GM23338 (cell line): ENCODE results near the gene SRGAP3. TPM values are rescaled to one million over a fixed set of nuclear protein-coding genes. Genes with fewer than 3 reads are reported as not detected.

Experiments used
- ATAC-seq: fragments of 200-7000 bp; cut with Tn5 transposase; 3 replicates; pipeline ENCODE4 v1.9.1; 2020
- DNase-seq: peaks from one replicate; pipeline ENCODE4 v3.0.0-alpha.2; 2015; ENCODE audit warnings: low spot score
- H2AFZ ChIP-seq: fragments of 200-600 bp; sonication (generic); 2 replicates; pipeline ENCODE4 v1.8.0; 2016; ENCODE audit warnings: antibody characterized with exemption, mild to moderate bottlenecking, moderate library complexity
- H3F3A ChIP-seq: fragments of 200-600 bp; sonication (generic); replicated peaks from 2 replicates; pipeline ENCODE4 v1.8.0; 2017; ENCODE audit warnings: antibody characterized with exemption, mixed run types, low read depth
- H3K27ac ChIP-seq: fragments of 200-600 bp; sonication (generic); 2 replicates; pipeline ENCODE4 v1.6.1; 2016; ENCODE audit warnings: low read depth
- H3K27me3 ChIP-seq: fragments of 200-600 bp; sonication (generic); 2 replicates; pipeline ENCODE4 v1.8.0; 2016; ENCODE audit warnings: mild to moderate bottlenecking, mixed run types, moderate library complexity; ENCODE audit not compliant: insufficient read depth
- H3K36me3 ChIP-seq: fragments of 200-600 bp; sonication (generic); 2 replicates; pipeline ENCODE4 v1.8.0; 2016; ENCODE audit warnings: mild to moderate bottlenecking; ENCODE audit not compliant: insufficient read depth
- H3K4me1 ChIP-seq: fragments of 200-600 bp; sonication (generic); 2 replicates; pipeline ENCODE4 v1.8.0; 2016; ENCODE audit warnings: mild to moderate bottlenecking, moderate library complexity; ENCODE audit not compliant: insufficient read depth
- H3K4me2 ChIP-seq: fragments of 200-600 bp; sonication (generic); 2 replicates; pipeline ENCODE4 v1.7.1; 2017; ENCODE audit warnings: mixed run types
- H3K4me3 ChIP-seq: fragments of 200-600 bp; sonication (generic); 2 replicates; pipeline ENCODE4 v1.6.1; 2016; ENCODE audit warnings: mixed run types
- H3K79me2 ChIP-seq: fragments of 200-600 bp; sonication (generic); replicated peaks from 2 replicates; pipeline ENCODE4 v1.8.0; 2017; ENCODE audit warnings: mild to moderate bottlenecking; ENCODE audit not compliant: insufficient read depth
- H3K9me2 ChIP-seq: fragments of 200-600 bp; sonication (generic); 2 replicates; pipeline ENCODE4 v1.8.0; 2017; ENCODE audit not compliant: insufficient read depth
- H4K20me1 ChIP-seq: fragments of 200-600 bp; sonication (generic); replicated peaks from 2 replicates; pipeline ENCODE4 v1.8.0; 2017; ENCODE audit warnings: mild to moderate bottlenecking; ENCODE audit not compliant: insufficient read depth
- H3K27ac Mint-ChIP-seq: 2 replicates; pipeline ENCODE4 v1.8.0; 2020; ENCODE audit warnings: inconsistent platforms, mild to moderate bottlenecking, moderate library complexity, mixed read lengths
- H3K27me3 Mint-ChIP-seq: 3 replicates; pipeline ENCODE4 v1.8.0; 2022; ENCODE audit warnings: low read depth, mild to moderate bottlenecking, moderate library complexity, mixed read lengths, inconsistent platforms; ENCODE audit not compliant: insufficient read depth, poor library complexity
- H3K36me3 Mint-ChIP-seq: 3 replicates; pipeline ENCODE4 v1.8.0; 2021; ENCODE audit warnings: low read depth, mild to moderate bottlenecking, inconsistent platforms, moderate library complexity, mixed read lengths
- H3K4me1 Mint-ChIP-seq: 3 replicates; pipeline ENCODE4 v1.8.0; 2020; ENCODE audit warnings: mild to moderate bottlenecking, inconsistent platforms, mixed read lengths
- H3K4me3 Mint-ChIP-seq: 3 replicates; pipeline ENCODE4 v1.8.0; 2021; ENCODE audit warnings: moderate library complexity, mild to moderate bottlenecking, inconsistent platforms, mixed read lengths
- H3K9me3 Mint-ChIP-seq: 3 replicates; pipeline ENCODE4 v1.8.0; 2020; ENCODE audit warnings: moderate library complexity, mild to moderate bottlenecking, inconsistent platforms, mixed read lengths
- CREB1 ChIP-seq: fragments of 250-450 bp; sonication (Bioruptor Pico); IDR thresholded peaks from 2 replicates; pipeline ENCODE4 v1.5.0; 2020; ENCODE audit warnings: low read depth, mild to moderate bottlenecking, moderate library complexity
- EZH2 ChIP-seq: fragments of 200-600 bp; sonication (generic); IDR thresholded peaks from one replicate; pipeline ENCODE4 v1.8.0; 2017; ENCODE audit warnings: antibody characterized with exemption, mild to moderate bottlenecking, low read depth; ENCODE audit not compliant: unreplicated experiment
- EZH2phosphoT487 ChIP-seq: fragments of 200-600 bp; sonication (generic); IDR thresholded peaks from one replicate; pipeline ENCODE4 v1.8.1; 2018; ENCODE audit warnings: antibody characterized with exemption; ENCODE audit not compliant: unreplicated experiment
- JUNB ChIP-seq: IDR thresholded peaks from one replicate; pipeline ENCODE4 v1.6.1; 2016; ENCODE audit warnings: antibody characterized with exemption; ENCODE audit not compliant: unreplicated experiment
- NANOG ChIP-seq: IDR thresholded peaks from 2 replicates; pipeline ENCODE4 v1.6.1; 2016; ENCODE audit warnings: antibody characterized with exemption, borderline replicate concordance
- POLR2AphosphoS5 ChIP-seq: IDR thresholded peaks from 2 replicates; pipeline ENCODE4 v1.6.1; 2016; ENCODE audit warnings: antibody characterized with exemption, low read depth
- STAT1 ChIP-seq: IDR thresholded peaks from one replicate; pipeline ENCODE4 v1.6.1; 2016; ENCODE audit warnings: antibody characterized with exemption; ENCODE audit not compliant: unreplicated experiment
- ZNF114 ChIP-seq: fragments of 250-450 bp; sonication (Bioruptor Pico); IDR thresholded peaks from 2 replicates; pipeline ENCODE4 v1.5.0; 2020; ENCODE audit warnings: mild to moderate bottlenecking, moderate library complexity
- ZNF331 ChIP-seq: fragments of 250-450 bp; sonication (Bioruptor Pico); IDR thresholded peaks from 2 replicates; pipeline ENCODE4 v1.5.0; 2020; ENCODE audit warnings: low read depth, mild to moderate bottlenecking, moderate library complexity
- polyA plus RNA-seq: library from polyadenylated mRNA; unstranded; fragments of >200 nt; fragmentation: Nextera tagmentation; extraction: Ambion mirVana; gene quantifications from 2 replicates; pipeline ENCODE4 v1.2.1, GENCODE V29; 2016
- total RNA-seq: library from RNA; depleted of rRNA; stranded (reverse); fragments of >200 nt; shearing (Covaris generic); gene quantifications from 2 replicates; pipeline ENCODE4 v1.2.3, GENCODE V29; 2014
- TF ChIP-seq, protein P1 (sequence below), 2 experiments: fragments of 200-600 bp in 1 of 2; sonication (generic) in 1 of 2; conservative IDR thresholded peaks; 2 replicates each; pipeline versions ENCODE4 v1.5.1 to v1.6.1; 2016 to 2017; ENCODE audit warnings: antibody characterized with exemption in 2 of 2, low read depth in 2 of 2, mild to moderate bottlenecking in 2 of 2, moderate library complexity in 1 of 2
- TF ChIP-seq, protein P2 (sequence below): IDR thresholded peaks from one replicate; pipeline ENCODE4 v1.6.1; 2018; ENCODE audit warnings: antibody characterized with exemption; ENCODE audit not compliant: unreplicated experiment
- TF ChIP-seq, protein P3 (sequence below): IDR thresholded peaks from 2 replicates; pipeline ENCODE4 v1.6.1; 2016; ENCODE audit warnings: antibody characterized with exemption

Gene SRGAP3
- total and polyA plus RNA-seq, 2 experiments from 2014 or later: 6.4 to 9.4 TPM

DNA sequence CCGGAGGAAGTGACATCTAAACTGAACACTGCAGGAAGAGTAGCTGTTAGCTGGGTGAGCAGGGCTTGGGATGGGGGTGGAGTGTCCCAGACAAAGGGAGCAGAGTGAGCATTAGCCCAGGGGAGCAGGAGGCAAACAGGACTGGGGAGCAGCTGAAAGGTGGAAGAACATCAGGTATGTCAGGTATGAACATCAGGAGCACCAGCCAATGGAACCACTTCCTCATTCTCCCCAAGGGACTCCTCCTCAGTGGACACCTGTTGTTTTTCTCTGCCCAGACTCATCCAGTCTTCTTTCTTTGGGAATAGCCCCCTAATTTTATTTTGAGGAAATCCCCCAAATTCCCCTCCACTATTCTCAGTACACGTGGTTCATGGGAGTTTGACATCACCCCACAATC lies 178.5 kb downstream of the SRGAP3 start:
- DNase-seq (no peak), ATAC-seq (no peak)
- no peak overlapping the region for H3K4me2 ChIP-seq
- H3K36me3 ChIP-seq: no peaks in the 10 kb centered on the region
- no peaks in the 10 kb centered on the region for H3K27me3 ChIP-seq
- H3K27ac ChIP-seq: no peak overlapping the region
- H3K36me3 Mint-ChIP-seq: no peaks in the 10 kb centered on the region; the same call in 2 of the 3 replicates
- no peak overlapping the region for H3K27ac Mint-ChIP-seq
- TF ChIP-seq NANOG (no peak), STAT1 (no peak), ZNF331 (CRISPR knock-in tag) (no peak), JUNB (no peak), EZH2 (no peak), CREB1 (CRISPR knock-in tag) (no peak), POLR2AphosphoS5 (no peak)
- TF ChIP-seq, protein P1, sequence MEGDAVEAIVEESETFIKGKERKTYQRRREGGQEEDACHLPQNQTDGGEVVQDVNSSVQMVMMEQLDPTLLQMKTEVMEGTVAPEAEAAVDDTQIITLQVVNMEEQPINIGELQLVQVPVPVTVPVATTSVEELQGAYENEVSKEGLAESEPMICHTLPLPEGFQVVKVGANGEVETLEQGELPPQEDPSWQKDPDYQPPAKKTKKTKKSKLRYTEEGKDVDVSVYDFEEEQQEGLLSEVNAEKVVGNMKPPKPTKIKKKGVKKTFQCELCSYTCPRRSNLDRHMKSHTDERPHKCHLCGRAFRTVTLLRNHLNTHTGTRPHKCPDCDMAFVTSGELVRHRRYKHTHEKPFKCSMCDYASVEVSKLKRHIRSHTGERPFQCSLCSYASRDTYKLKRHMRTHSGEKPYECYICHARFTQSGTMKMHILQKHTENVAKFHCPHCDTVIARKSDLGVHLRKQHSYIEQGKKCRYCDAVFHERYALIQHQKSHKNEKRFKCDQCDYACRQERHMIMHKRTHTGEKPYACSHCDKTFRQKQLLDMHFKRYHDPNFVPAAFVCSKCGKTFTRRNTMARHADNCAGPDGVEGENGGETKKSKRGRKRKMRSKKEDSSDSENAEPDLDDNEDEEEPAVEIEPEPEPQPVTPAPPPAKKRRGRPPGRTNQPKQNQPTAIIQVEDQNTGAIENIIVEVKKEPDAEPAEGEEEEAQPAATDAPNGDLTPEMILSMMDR (conservative IDR thresholded peaks at IDR 0.05; ENCODE audit: low read depth in 2 of 2): no peak
- TF ChIP-seq, protein P2, sequence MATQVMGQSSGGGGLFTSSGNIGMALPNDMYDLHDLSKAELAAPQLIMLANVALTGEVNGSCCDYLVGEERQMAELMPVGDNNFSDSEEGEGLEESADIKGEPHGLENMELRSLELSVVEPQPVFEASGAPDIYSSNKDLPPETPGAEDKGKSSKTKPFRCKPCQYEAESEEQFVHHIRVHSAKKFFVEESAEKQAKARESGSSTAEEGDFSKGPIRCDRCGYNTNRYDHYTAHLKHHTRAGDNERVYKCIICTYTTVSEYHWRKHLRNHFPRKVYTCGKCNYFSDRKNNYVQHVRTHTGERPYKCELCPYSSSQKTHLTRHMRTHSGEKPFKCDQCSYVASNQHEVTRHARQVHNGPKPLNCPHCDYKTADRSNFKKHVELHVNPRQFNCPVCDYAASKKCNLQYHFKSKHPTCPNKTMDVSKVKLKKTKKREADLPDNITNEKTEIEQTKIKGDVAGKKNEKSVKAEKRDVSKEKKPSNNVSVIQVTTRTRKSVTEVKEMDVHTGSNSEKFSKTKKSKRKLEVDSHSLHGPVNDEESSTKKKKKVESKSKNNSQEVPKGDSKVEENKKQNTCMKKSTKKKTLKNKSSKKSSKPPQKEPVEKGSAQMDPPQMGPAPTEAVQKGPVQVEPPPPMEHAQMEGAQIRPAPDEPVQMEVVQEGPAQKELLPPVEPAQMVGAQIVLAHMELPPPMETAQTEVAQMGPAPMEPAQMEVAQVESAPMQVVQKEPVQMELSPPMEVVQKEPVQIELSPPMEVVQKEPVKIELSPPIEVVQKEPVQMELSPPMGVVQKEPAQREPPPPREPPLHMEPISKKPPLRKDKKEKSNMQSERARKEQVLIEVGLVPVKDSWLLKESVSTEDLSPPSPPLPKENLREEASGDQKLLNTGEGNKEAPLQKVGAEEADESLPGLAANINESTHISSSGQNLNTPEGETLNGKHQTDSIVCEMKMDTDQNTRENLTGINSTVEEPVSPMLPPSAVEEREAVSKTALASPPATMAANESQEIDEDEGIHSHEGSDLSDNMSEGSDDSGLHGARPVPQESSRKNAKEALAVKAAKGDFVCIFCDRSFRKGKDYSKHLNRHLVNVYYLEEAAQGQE: no peak
- no peaks in the 10 kb centered on the region for H3F3A ChIP-seq
- no peaks in the 10 kb centered on the region for H4K20me1 ChIP-seq
- peaks cover 6% of the 10 kb centered on the region for H3K27me3 Mint-ChIP-seq
- H3K4me1 ChIP-seq: no peaks in the 10 kb centered on the region
- H3K9me3 Mint-ChIP-seq: no peaks in the 10 kb centered on the region
- no peaks in the 10 kb centered on the region for H3K79me2 ChIP-seq
- no peaks in the 10 kb centered on the region for H3K9me2 ChIP-seq
- H3K4me3 ChIP-seq: no peak overlapping the region
- H2AFZ ChIP-seq: no peak overlapping the region
- peaks cover 3% of the 10 kb centered on the region; the same call in 2 of the 3 replicates for H3K4me1 Mint-ChIP-seq
- H3K4me3 Mint-ChIP-seq: no peak overlapping the region

DNA sequence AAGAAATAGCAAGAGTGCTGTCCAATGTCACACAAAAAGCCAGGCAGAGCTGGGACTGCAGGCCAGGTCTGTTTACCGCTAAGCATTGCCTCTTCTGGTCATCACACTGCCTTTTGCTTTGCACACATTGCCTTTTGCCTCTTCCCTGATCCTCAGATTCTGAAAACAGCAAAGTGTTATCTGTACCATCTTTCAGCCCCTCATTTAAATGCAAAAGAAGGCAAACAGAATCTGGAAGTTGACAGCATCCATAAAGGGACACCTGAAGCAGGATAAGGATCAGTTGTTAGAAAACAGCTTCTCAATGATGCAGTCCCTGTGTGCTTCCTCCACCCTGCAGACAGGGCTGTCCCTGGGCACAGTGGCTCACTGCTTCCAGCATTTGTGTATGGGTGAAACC lies 179.5 kb downstream of the SRGAP3 start:
- Mint-ChIP-seq H3K27ac (no peak overlapping the region), H3K4me3 (no peak overlapping the region), H3K36me3 (no peaks in the 10 kb centered on the region; the same call in 2 of the 3 replicates), H3K27me3 (peaks cover 4% of the 10 kb centered on the region), H3K4me1 (peaks cover 3% of the 10 kb centered on the region; the same call in 2 of the 3 replicates), H3K9me3 (no peaks in the 10 kb centered on the region)
- Histone ChIP-seq H2AFZ (no peak overlapping the region), H3K4me3 (no peak overlapping the region), H3K36me3 (no peaks in the 10 kb centered on the region), H3K4me1 (no peaks in the 10 kb centered on the region), H3K79me2 (no peaks in the 10 kb centered on the region), H3K9me2 (no peaks in the 10 kb centered on the region), H3K27me3 (no peaks in the 10 kb centered on the region), H4K20me1 (no peaks in the 10 kb centered on the region), H3F3A (no peaks in the 10 kb centered on the region), H3K27ac (no peak overlapping the region), H3K4me2 (no peak overlapping the region)
- ATAC-seq: no peak
- no peak for DNase-seq
- TF ChIP-seq ZNF114 (CRISPR knock-in tag): no peak
- TF ChIP-seq, protein P2: no peak
- no peak for TF ChIP-seq EZH2phosphoT487
- TF ChIP-seq, protein P1 (conservative IDR thresholded peaks at IDR 0.05; ENCODE audit: low read depth in 2 of 2): no peak
- TF ChIP-seq, protein P3, sequence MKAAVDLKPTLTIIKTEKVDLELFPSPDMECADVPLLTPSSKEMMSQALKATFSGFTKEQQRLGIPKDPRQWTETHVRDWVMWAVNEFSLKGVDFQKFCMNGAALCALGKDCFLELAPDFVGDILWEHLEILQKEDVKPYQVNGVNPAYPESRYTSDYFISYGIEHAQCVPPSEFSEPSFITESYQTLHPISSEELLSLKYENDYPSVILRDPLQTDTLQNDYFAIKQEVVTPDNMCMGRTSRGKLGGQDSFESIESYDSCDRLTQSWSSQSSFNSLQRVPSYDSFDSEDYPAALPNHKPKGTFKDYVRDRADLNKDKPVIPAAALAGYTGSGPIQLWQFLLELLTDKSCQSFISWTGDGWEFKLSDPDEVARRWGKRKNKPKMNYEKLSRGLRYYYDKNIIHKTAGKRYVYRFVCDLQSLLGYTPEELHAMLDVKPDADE: no peak
- TF ChIP-seq CREB1 (CRISPR knock-in tag): no peak
- no peak for TF ChIP-seq POLR2AphosphoS5
- TF ChIP-seq JUNB: no peak
- no peak for TF ChIP-seq ZNF331 (CRISPR knock-in tag)
- no peak for TF ChIP-seq STAT1
